Right lobe of liver (tissue), 4 donors: ENCODE measurements around the gene CCR5.

ENCODE experiments used
- POLR2A ChIP-seq: fragments of 450-650 bp; IDR thresholded peaks from one replicate; pipeline ENCODE4 v1.6.1; 2017; ENCODE audit warnings: antibody characterized with exemption, mild to moderate bottlenecking
- TF ChIP-seq, protein P1 (sequence below), 4 donors: fragments of 200-600 bp in 3 of 4; fragments of 450-650 bp in 1 of 4; IDR thresholded peaks; one replicate each; pipeline versions ENCODE4 v1.5.1 to v1.8.0; 2016 to 2022; ENCODE audit warnings: antibody characterized with exemption in 4 of 4, mild to moderate bottlenecking in 2 of 4
- donor health status: DM: no; HTN: no; CAD: no.
- donor health status: DM: no; HTN: no; CAD: no.
- donor health status: DM: no; HTN: yes; CAD: no.

DNA sequence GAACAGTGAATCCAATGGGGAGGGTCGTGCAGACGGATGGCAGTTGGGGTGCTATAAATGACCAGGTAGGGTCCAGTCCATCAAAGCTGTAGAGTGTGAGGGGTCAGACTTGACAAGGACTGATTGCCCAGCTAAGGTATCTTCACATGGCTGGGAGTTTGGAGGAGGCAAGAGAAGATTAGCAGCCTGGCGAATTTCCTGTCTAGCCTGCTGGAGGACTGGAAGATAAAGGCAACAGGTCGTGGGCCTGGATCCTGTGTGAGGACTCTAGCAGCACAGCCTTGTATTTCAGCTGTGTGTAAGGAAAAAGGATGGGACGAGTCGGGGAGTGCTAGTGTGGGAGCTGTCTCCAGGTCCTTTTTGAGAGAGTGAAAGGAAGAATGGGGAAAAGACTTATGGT lies 18.6 kb downstream of the CCR5 start:
- TF ChIP-seq, protein P1, sequence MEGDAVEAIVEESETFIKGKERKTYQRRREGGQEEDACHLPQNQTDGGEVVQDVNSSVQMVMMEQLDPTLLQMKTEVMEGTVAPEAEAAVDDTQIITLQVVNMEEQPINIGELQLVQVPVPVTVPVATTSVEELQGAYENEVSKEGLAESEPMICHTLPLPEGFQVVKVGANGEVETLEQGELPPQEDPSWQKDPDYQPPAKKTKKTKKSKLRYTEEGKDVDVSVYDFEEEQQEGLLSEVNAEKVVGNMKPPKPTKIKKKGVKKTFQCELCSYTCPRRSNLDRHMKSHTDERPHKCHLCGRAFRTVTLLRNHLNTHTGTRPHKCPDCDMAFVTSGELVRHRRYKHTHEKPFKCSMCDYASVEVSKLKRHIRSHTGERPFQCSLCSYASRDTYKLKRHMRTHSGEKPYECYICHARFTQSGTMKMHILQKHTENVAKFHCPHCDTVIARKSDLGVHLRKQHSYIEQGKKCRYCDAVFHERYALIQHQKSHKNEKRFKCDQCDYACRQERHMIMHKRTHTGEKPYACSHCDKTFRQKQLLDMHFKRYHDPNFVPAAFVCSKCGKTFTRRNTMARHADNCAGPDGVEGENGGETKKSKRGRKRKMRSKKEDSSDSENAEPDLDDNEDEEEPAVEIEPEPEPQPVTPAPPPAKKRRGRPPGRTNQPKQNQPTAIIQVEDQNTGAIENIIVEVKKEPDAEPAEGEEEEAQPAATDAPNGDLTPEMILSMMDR (IDR thresholded peaks at IDR 0.05): no peak
- no peak for TF ChIP-seq POLR2A
